CD14-positive monocyte (primary cell): ENCODE data around the gene SLC24A4. TPM values are rescaled to one million over a fixed set of nuclear protein-coding genes. Genes with fewer than 3 reads are reported as not detected.

Experiments
- DNase-seq, 3 donors: peaks; one replicate each; pipeline ENCODE4 v3.0.0-alpha.2; 2011 to 2022
- H2AFZ ChIP-seq: 2 replicates; pipeline ENCODE4 v1.6.0; 2012; ENCODE audit warnings: mild to moderate bottlenecking, low read depth, low read length, inconsistent platforms; ENCODE audit not compliant: insufficient read depth, poor library complexity, severe bottlenecking
- H3K27ac ChIP-seq, 2 donors: 1 replicate in 1 of 2; 2 replicates in 1 of 2; pipeline ENCODE4 v1.5.1; 2012 to 2013; ENCODE audit warnings: low read length in 2 of 2, control low read depth in 1 of 2, inconsistent platforms in 1 of 2, low read depth in 1 of 2, mild to moderate bottlenecking in 1 of 2
- H3K27me3 ChIP-seq, 2 donors: one replicate each; pipeline versions ENCODE4 v1.6.0 to v1.6.1; 2011 to 2013; ENCODE audit warnings: low read length in 2 of 2; ENCODE audit not compliant: control insufficient read depth in 2 of 2, insufficient read depth in 2 of 2
- H3K36me3 ChIP-seq, 2 donors: replicated peaks in 1 of 2; 1 replicate in 1 of 2; 2 replicates in 1 of 2; pipeline versions ENCODE4 v1.5.1 to v1.6.1; 2012 to 2013; ENCODE audit warnings: low read length in 2 of 2, control low read depth in 1 of 2, inconsistent platforms in 1 of 2, mild to moderate bottlenecking in 1 of 2; ENCODE audit not compliant: insufficient read depth in 2 of 2, control insufficient read depth in 1 of 2
- H3K4me1 ChIP-seq, 2 donors: 1 replicate in 1 of 2; 2 replicates in 1 of 2; pipeline versions ENCODE4 v1.5.1 to v1.6.1; 2012 to 2013; ENCODE audit warnings: low read length in 2 of 2, control low read depth in 1 of 2, inconsistent platforms in 1 of 2, mild to moderate bottlenecking in 1 of 2, moderate library complexity in 1 of 2; ENCODE audit not compliant: insufficient read depth in 2 of 2, control insufficient read depth in 1 of 2
- H3K4me2 ChIP-seq: replicated peaks from 2 replicates; pipeline ENCODE3; 2012; ENCODE audit warnings: low read length, moderate library complexity, mild to moderate bottlenecking; ENCODE audit not compliant: poor library complexity, severe bottlenecking; ENCODE audit errors: extremely low read depth
- H3K4me3 ChIP-seq, 3 experiments: fragments of 200-600 bp in 1 of 3; sonication (generic) in 1 of 3; replicated peaks in 1 of 3; 1 replicate in 2 of 3; 2 replicates in 1 of 3; pipeline ENCODE4 v1.5.1; 2011 to 2013; ENCODE audit warnings: low read length in 3 of 3, mild to moderate bottlenecking in 3 of 3, control low read depth in 2 of 3, low read depth in 2 of 3, inconsistent platforms in 1 of 3, moderate library complexity in 1 of 3
- H3K79me2 ChIP-seq: 2 replicates; pipeline ENCODE4 v1.6.0; 2012; ENCODE audit warnings: mild to moderate bottlenecking, control low read depth, inconsistent platforms, low read length, moderate library complexity; ENCODE audit not compliant: insufficient read depth
- H3K9ac ChIP-seq: 2 replicates; pipeline ENCODE4 v1.6.0; 2017; ENCODE audit warnings: low read length, mild to moderate bottlenecking; ENCODE audit not compliant: insufficient read depth, poor library complexity, severe bottlenecking
- H3K9me3 ChIP-seq, 2 donors: replicated peaks in 1 of 2; 1 replicate in 1 of 2; 2 replicates in 1 of 2; pipeline versions ENCODE4 v1.5.1 to v1.6.1; 2012 to 2013; ENCODE audit warnings: low read length in 2 of 2, control low read depth in 1 of 2; ENCODE audit not compliant: control insufficient read depth in 1 of 2, insufficient read depth in 1 of 2
- H4K20me1 ChIP-seq: 2 replicates; pipeline ENCODE4 v1.6.0; 2012; ENCODE audit warnings: mild to moderate bottlenecking, low read length, control low read depth, moderate library complexity; ENCODE audit not compliant: insufficient read depth
- H3K27ac Mint-ChIP-seq, 7 donors: one replicate each; pipeline ENCODE4 v1.8.0; 2020; ENCODE audit warnings: mild to moderate bottlenecking in 7 of 7, mixed read lengths in 7 of 7, moderate library complexity in 6 of 7, inconsistent platforms in 2 of 7
- H3K27me3 Mint-ChIP-seq, 3 donors: one replicate each; pipeline ENCODE4 v1.8.0; 2021 to 2022; ENCODE audit warnings: low read depth in 3 of 3, mild to moderate bottlenecking in 3 of 3, mixed read lengths in 3 of 3, moderate library complexity in 3 of 3, inconsistent platforms in 1 of 3
- H3K36me3 Mint-ChIP-seq, 2 donors: one replicate each; pipeline ENCODE4 v1.8.0; 2020; ENCODE audit warnings: mixed read lengths in 2 of 2, inconsistent platforms in 1 of 2, mild to moderate bottlenecking in 1 of 2
- H3K4me1 Mint-ChIP-seq: one replicate; pipeline ENCODE4 v1.8.0; 2020; ENCODE audit warnings: mild to moderate bottlenecking, mixed read lengths
- H3K4me3 Mint-ChIP-seq, 2 donors: one replicate each; pipeline ENCODE4 v1.8.0; 2020; ENCODE audit warnings: mild to moderate bottlenecking in 2 of 2, mixed read lengths in 2 of 2, moderate library complexity in 1 of 2
- H3K9me3 Mint-ChIP-seq, 7 donors: one replicate each; pipeline ENCODE4 v1.8.0; 2020 to 2022; ENCODE audit warnings: mixed read lengths in 7 of 7, mild to moderate bottlenecking in 6 of 7, moderate library complexity in 6 of 7, inconsistent platforms in 2 of 7
- CTCF ChIP-seq: fragments of 200-600 bp; IDR thresholded peaks from one replicate; pipeline ENCODE4 v1.8.0; 2022; ENCODE audit warnings: antibody characterized with exemption, mild to moderate bottlenecking
- WGBS: methylation state at CpG from one replicate; pipeline ENCODE4 v1.1.5; 2013; ENCODE audit warnings: missing lambda C conversion rate; ENCODE audit not compliant: insufficient coverage; 5-methylcytosine and 5-hydroxymethylcytosine counted together
- intact Hi-C, 2 donors: fragments of 100-400 bp; cut with micrococcal nuclease; formaldehyde crosslinking; loops; one replicate each; pipeline versions ENCODE4 v1.15.0 to v1.15.1; 2023
- polyA plus RNA-seq, 3 donors: library from polyadenylated mRNA; depleted of rRNA in 1 of 3; unstranded in 2 of 3; stranded (reverse) in 1 of 3; fragments of 300-500 nt in 2 of 3; fragments of >200 nt in 1 of 3; fragmentation: Illumina TruSeq in 2 of 3; gene quantifications; 1 replicate in 2 of 3; 2 replicates in 1 of 3; pipeline ENCODE4 v1.2.3, GENCODE V29; 2012 to 2021

SLC24A4 gene
- polyA plus RNA-seq, 3 donors = 20.0 to 41.9 (median 26.5) TPM

- Histone ChIP-seq H3K27me3 (peaks cover 0 to 3% of the 10 kb centered on the region in 2 donors), H3K4me2 (no peak overlapping the region), H3K79me2 (no peaks in the 10 kb centered on the region), H4K20me1 (peaks cover 21% of the 10 kb centered on the region), H3K27ac (no peak overlapping the region), H3K36me3 (no peaks in the 10 kb centered on the region), H3K4me1 (peaks cover 3 to 8% of the 10 kb centered on the region in 2 donors), H3K4me3 (no peak overlapping the region), H3K9me3 (peaks cover 0 to 3% of the 10 kb centered on the region in 2 donors), H2AFZ (no peak overlapping the region), H3K9ac (no peak overlapping the region)
- Mint-ChIP-seq H3K4me1 (peaks cover 43% of the 10 kb centered on the region), H3K9me3 (peaks cover 0 to 8% (median 5%) of the 10 kb centered on the region in 7 donors), H3K27me3 (peaks cover 0 to 23% (median 12%) of the 10 kb centered on the region in 3 donors), H3K4me3 (peak overlapping the region in 1 of 2 donors; percentile 13), H3K27ac (peak overlapping the region in 2 of 7 donors; percentile 51 to 53), H3K36me3 (peaks cover 18 to 30% of the 10 kb centered on the region in 2 donors)
- WGBS = 70% methylated on average over 3 of the region's 5 CpGs
- TF ChIP-seq CTCF = no peak
- intact Hi-C loops = no loop called here
- DNase-seq = peak in 2 of 3 donors; percentile 8 to 14
Measured at GRCh38 chr14:92348154-92348553, 25.2 kb downstream of the SLC24A4 start.

- peaks cover 16% of the 10 kb centered on the region for H4K20me1 ChIP-seq
- no peaks in the 10 kb centered on the region for H3K9me3 ChIP-seq
- WGBS = 100% methylated on average over 1 of the region's 1 CpG
- Mint-ChIP-seq H3K27ac (no peak overlapping the region), H3K4me3 (peak overlapping the region in 1 of 2 donors; percentile 4), H3K36me3 (peaks cover 11 to 27% of the 10 kb centered on the region in 2 donors), H3K27me3 (peaks cover 0 to 18% (median 8%) of the 10 kb centered on the region in 3 donors), H3K9me3 (no peaks in the 10 kb centered on the region), H3K4me1 (peaks cover 30% of the 10 kb centered on the region)
- H2AFZ ChIP-seq = no peak overlapping the region
- intact Hi-C loops = loop anchor here in 1 of 2 donors (5.0 kb wide), 1 partner anchor 214 kb away; no protein-coding TSS in a partner anchor
- no peak overlapping the region for H3K4me2 ChIP-seq
- H3K36me3 ChIP-seq = no peaks in the 10 kb centered on the region
- no peak for TF ChIP-seq CTCF
- H3K9ac ChIP-seq = no peak overlapping the region
- H3K27ac ChIP-seq = no peak overlapping the region
- no peak for DNase-seq
- no peak overlapping the region for H3K4me3 ChIP-seq
- peaks cover 0 to 8% of the 10 kb centered on the region in 2 donors for H3K4me1 ChIP-seq
- peaks cover 0 to 3% of the 10 kb centered on the region in 2 donors for H3K27me3 ChIP-seq
- H3K79me2 ChIP-seq = no peaks in the 10 kb centered on the region
Measured at GRCh38 chr14:92351750-92352149, 28.8 kb downstream of the SLC24A4 start.
